H1 (cell line): Measurements from ENCODE around the gene TMTC2. TPM values are rescaled to one million over a fixed set of nuclear protein-coding genes. Genes with fewer than 3 reads are reported as not detected.

ENCODE experiments used
- CTCF ChIA-PET: fragments of 300-600 bp; sonication (Branson Sonifier 250); formaldehyde crosslinking; loops from one replicate; lab custom pipeline; 2021; ENCODE audit not compliant: partially characterized antibody; lab: Charles Lee
- POLR2A ChIA-PET: fragments of 300-600 bp; sonication (Branson Sonifier 250); formaldehyde crosslinking; loops from one replicate; lab custom pipeline; 2021; ENCODE audit warnings: inconsistent platforms; ENCODE audit not compliant: partially characterized antibody; lab: Charles Lee
- DNase-seq, 2 experiments: peaks; one replicate each; pipeline versions ENCODE4 v3.0.0 to v3.0.0-alpha.2; 2010 to 2022; ENCODE audit warnings: low spot score in 2 of 2, low read depth in 1 of 2, mixed read lengths in 1 of 2
- FAIRE-seq: peaks from 2 replicates; lab custom pipeline; 2011; peaks lifted over from hg19 to GRCh38; lab: Jason Lieb, UNC
- H2AFZ ChIP-seq: 2 replicates; pipeline ENCODE4 v1.8.1; 2012; ENCODE audit warnings: low read length, inconsistent platforms
- H2AK5ac ChIP-seq: 2 replicates; pipeline ENCODE4 v1.6.1; 2013; ENCODE audit warnings: low read depth, low read length
- H2BK120ac ChIP-seq: replicated peaks from 2 replicates; pipeline ENCODE3; 2013; ENCODE audit warnings: low read depth, low read length, inconsistent platforms
- H2BK12ac ChIP-seq: 2 replicates; pipeline ENCODE4 v1.6.1; 2013; ENCODE audit warnings: low read depth, low read length
- H2BK15ac ChIP-seq: 2 replicates; pipeline ENCODE4 v1.6.1; 2013; ENCODE audit warnings: low read length
- H2BK20ac ChIP-seq: 2 replicates; pipeline ENCODE4 v1.6.1; 2013; ENCODE audit warnings: low read length
- H2BK5ac ChIP-seq: 2 replicates; pipeline ENCODE4 v1.6.1; 2013; ENCODE audit warnings: low read depth, low read length
- H3K14ac ChIP-seq: 2 replicates; pipeline ENCODE4 v1.6.1; 2013; ENCODE audit warnings: inconsistent platforms; ENCODE audit not compliant: insufficient read length
- H3K18ac ChIP-seq: 2 replicates; pipeline ENCODE4 v1.6.1; 2013; ENCODE audit warnings: low read length; ENCODE audit errors: extremely low read depth
- H3K23ac ChIP-seq: 2 replicates; pipeline ENCODE4 v1.6.1; 2013; ENCODE audit warnings: inconsistent platforms; ENCODE audit not compliant: insufficient read length
- H3K23me2 ChIP-seq: 2 replicates; pipeline ENCODE4 v1.6.1; 2013; ENCODE audit warnings: low read depth, low read length
- H3K27ac ChIP-seq: 2 replicates; pipeline ENCODE4 v1.6.1; 2011; ENCODE audit warnings: low read depth, low read length, inconsistent platforms
- H3K27me3 ChIP-seq, 4 experiments: replicated peaks in 1 of 4; 1 replicate in 1 of 4; 2 replicates in 3 of 4; pipeline versions ENCODE4 v1.6.1 to v1.8.1; 2011 to 2013; ENCODE audit warnings: low read length in 3 of 4, mild to moderate bottlenecking in 3 of 4, inconsistent platforms in 2 of 4, mixed read lengths in 2 of 4, moderate library complexity in 1 of 4; ENCODE audit not compliant: control insufficient read depth in 3 of 4, insufficient read depth in 3 of 4; ENCODE audit errors: extremely low read depth in 1 of 4
- H3K36me3 ChIP-seq, 4 experiments: 2 replicates each; pipeline versions ENCODE4 v1.6.1 to v1.8.1; 2011 to 2013; ENCODE audit warnings: mild to moderate bottlenecking in 4 of 4, low read length in 3 of 4, moderate library complexity in 2 of 4, control low read depth in 1 of 4, inconsistent platforms in 1 of 4; ENCODE audit not compliant: insufficient read depth in 4 of 4, control insufficient read depth in 2 of 4
- H3K4ac ChIP-seq: replicated peaks from 2 replicates; pipeline ENCODE3; 2013; ENCODE audit warnings: low read length, low read depth, mixed read lengths, inconsistent platforms; ENCODE audit not compliant: insufficient read length
- H3K4me1 ChIP-seq, 4 experiments: replicated peaks in 1 of 4; 1 replicate in 1 of 4; 2 replicates in 3 of 4; pipeline versions ENCODE4 v1.6.1 to v1.8.1; 2011 to 2013; ENCODE audit warnings: low read length in 3 of 4, inconsistent platforms in 2 of 4, mixed read lengths in 1 of 4; ENCODE audit not compliant: insufficient read depth in 4 of 4, control insufficient read depth in 3 of 4
- H3K4me2 ChIP-seq, 2 experiments: 2 replicates each; pipeline versions ENCODE4 v1.6.1 to v1.8.1; 2011 to 2013; ENCODE audit warnings: low read depth in 2 of 2, low read length in 2 of 2, control low read depth in 1 of 2, inconsistent platforms in 1 of 2, mild to moderate bottlenecking in 1 of 2; ENCODE audit not compliant: insufficient read depth in 1 of 2
- H3K4me3 ChIP-seq, 4 experiments: fragments of 200-600, 300-600 bp in 1 of 4; sonication (generic), shearing (Covaris generic), sonication (Bioruptor Twin) in 1 of 4; 2 replicates each; pipeline versions ENCODE4 v1.5.1 to v1.8.1; 2011 to 2016; ENCODE audit warnings: low read length in 4 of 4, low read depth in 3 of 4, control low read depth in 2 of 4, inconsistent platforms in 2 of 4, mild to moderate bottlenecking in 2 of 4, mixed read lengths in 1 of 4, moderate library complexity in 1 of 4; ENCODE audit not compliant: insufficient read depth in 2 of 4; ENCODE audit errors: extremely low read depth in 1 of 4
- H3K56ac ChIP-seq: replicated peaks from 2 replicates; pipeline ENCODE3; 2013; ENCODE audit warnings: low read depth, mild to moderate bottlenecking, mixed read lengths, low read length, inconsistent platforms; ENCODE audit not compliant: insufficient read length
- H3K79me1 ChIP-seq: 2 replicates; pipeline ENCODE4 v1.6.1; 2013; ENCODE audit warnings: low read depth, low read length, control low read depth
- H3K79me2 ChIP-seq, 2 experiments: 2 replicates each; pipeline versions ENCODE4 v1.6.1 to v1.8.1; 2012 to 2013; ENCODE audit warnings: low read length in 2 of 2, mild to moderate bottlenecking in 2 of 2, inconsistent platforms in 1 of 2; ENCODE audit not compliant: insufficient read depth in 2 of 2, control insufficient read depth in 1 of 2
- H3K9ac ChIP-seq, 4 experiments: replicated peaks in 1 of 4; 1 replicate in 1 of 4; 2 replicates in 3 of 4; pipeline versions ENCODE4 v1.6.1 to v1.8.1; 2011 to 2013; ENCODE audit warnings: low read depth in 3 of 4, low read length in 3 of 4, control low read depth in 2 of 4, mild to moderate bottlenecking in 2 of 4, moderate library complexity in 2 of 4, inconsistent platforms in 1 of 4; ENCODE audit errors: extremely low read depth in 1 of 4
- H3K9me3 ChIP-seq, 2 experiments: 2 replicates each; pipeline versions ENCODE4 v1.6.1 to v1.8.1; 2012 to 2013; ENCODE audit warnings: mild to moderate bottlenecking in 2 of 2, moderate library complexity in 2 of 2, control low read depth in 1 of 2, inconsistent platforms in 1 of 2, low read depth in 1 of 2, low read length in 1 of 2, mixed read lengths in 1 of 2; ENCODE audit not compliant: insufficient read depth in 2 of 2
- H4K20me1 ChIP-seq, 2 experiments: replicated peaks in 1 of 2; 2 replicates each; pipeline versions ENCODE3 to v1.8.1; 2011 to 2013; ENCODE audit warnings: inconsistent platforms in 2 of 2, low read length in 2 of 2, mild to moderate bottlenecking in 1 of 2; ENCODE audit not compliant: insufficient read depth in 2 of 2, control insufficient read depth in 1 of 2
- H4K5ac ChIP-seq: 2 replicates; pipeline ENCODE4 v1.6.1; 2013; ENCODE audit warnings: low read length, low read depth, mixed read lengths, inconsistent platforms; ENCODE audit not compliant: insufficient read length
- H4K8ac ChIP-seq: 2 replicates; pipeline ENCODE4 v1.8.0; 2013; ENCODE audit warnings: mild to moderate bottlenecking, moderate library complexity, low read length, inconsistent platforms; ENCODE audit not compliant: insufficient read depth; ENCODE audit errors: extremely low read depth
- H4K91ac ChIP-seq: replicated peaks from 2 replicates; pipeline ENCODE3; 2013; ENCODE audit warnings: low read length, mixed read lengths, inconsistent platforms; ENCODE audit not compliant: insufficient read length
- BRCA1 ChIP-seq: IDR thresholded peaks from 2 replicates; pipeline ENCODE4 v1.6.1; 2012; ENCODE audit warnings: low read depth, low read length, improper control_type of control experiment
- CTBP2 ChIP-seq: IDR thresholded peaks from 2 replicates; pipeline ENCODE4 v1.7.0; 2011; ENCODE audit warnings: borderline replicate concordance, mild to moderate bottlenecking, moderate library complexity, mixed read lengths, low read length; ENCODE audit not compliant: insufficient read depth, insufficient read length
- GTF2F1 ChIP-seq: IDR thresholded peaks from 2 replicates; pipeline ENCODE4 v1.6.1; 2012; ENCODE audit warnings: low read depth, low read length, improper control_type of control experiment, borderline replicate concordance
- HDAC6 ChIP-seq: IDR thresholded peaks from one replicate; pipeline ENCODE4 v1.7.1; 2012; ENCODE audit warnings: low read depth, mild to moderate bottlenecking, inconsistent platforms, low read length, moderate library complexity
- POLR2A ChIP-seq, 2 experiments: IDR thresholded peaks; 1 replicate in 1 of 2; 2 replicates in 1 of 2; pipeline ENCODE4 v1.6.1; 2011; ENCODE audit warnings: low read depth in 2 of 2, low read length in 2 of 2, mild to moderate bottlenecking in 2 of 2; ENCODE audit errors: control extremely low read depth in 1 of 2
- RAD21 ChIP-seq, 2 experiments: IDR thresholded peaks in 1 of 2; conservative IDR thresholded peaks in 1 of 2; 2 replicates each; pipeline ENCODE4 v1.6.1; 2011; ENCODE audit warnings: low read depth in 2 of 2, low read length in 2 of 2, improper control_type of control experiment in 1 of 2, inconsistent platforms in 1 of 2, mild to moderate bottlenecking in 1 of 2, moderate library complexity in 1 of 2
- SUZ12 ChIP-seq: fragments of 200-600 bp; sonication (generic); IDR thresholded peaks from 2 replicates; pipeline ENCODE4 v1.6.1; 2012; ENCODE audit warnings: mild to moderate bottlenecking, inconsistent platforms, low read length, moderate library complexity, mixed read lengths
- TAF7 ChIP-seq: optimal IDR thresholded peaks from 2 replicates; pipeline ENCODE3; 2011; ENCODE audit warnings: low read depth, mild to moderate bottlenecking, inconsistent platforms, low read length, moderate library complexity, borderline replicate concordance
- WGBS, 2 experiments: shearing (Covaris generic) in 1 of 2; methylation state at CpG; one replicate each; pipeline versions ENCODE4 v1.1.6 to v1.1.7; 2013 to 2015; ENCODE audit warnings: low lambda C conversion rate in 2 of 2, mixed read lengths in 2 of 2, inconsistent platforms in 1 of 2, low coverage in 1 of 2, missing lambda C conversion rate in 1 of 2; ENCODE audit not compliant: insufficient replicate concordance in 2 of 2, insufficient coverage in 1 of 2, insufficient read length in 1 of 2; ENCODE audit errors: extremely low coverage in 1 of 2, missing lambda C conversion rate in 1 of 2; 5-methylcytosine and 5-hydroxymethylcytosine counted together
- polyA plus RNA-seq, 7 experiments: library from polyadenylated mRNA; depleted of rRNA in 3 of 7; stranded (reverse) in 5 of 7; unstranded in 2 of 7; fragments of >200 nt in 5 of 7; fragments of 200-250 nt in 2 of 7; gene quantifications; 1 replicate in 5 of 7; 2 replicates in 1 of 7; 4 replicates in 1 of 7; pipeline versions ENCODE4 v1.2.1 to v1.2.3, GENCODE V29; 2011 to 2013; ENCODE audit warnings: missing spikeins in 2 of 7, mixed read lengths in 2 of 7
- total RNA-seq: library from RNA; stranded (reverse); fragmentation: NEBNext Ultra II Directional; extraction: Animal tissue kit (Norgen Biotek cat#: 25700); gene quantifications from 2 replicates; pipeline ENCODE4 v1.2.1, GENCODE V29; 2021
- TF ChIP-seq, protein P1 (sequence below): IDR thresholded peaks from 2 replicates; pipeline ENCODE4 v1.6.1; 2012; ENCODE audit warnings: low read length, inconsistent platforms

Gene TMTC2
- total and polyA plus RNA-seq, 2 of the 8 experiments (the other 6 are each of a cell fraction or from before 2014, with no cell fraction given): 2.3 to 3.9 TPM

DNA sequence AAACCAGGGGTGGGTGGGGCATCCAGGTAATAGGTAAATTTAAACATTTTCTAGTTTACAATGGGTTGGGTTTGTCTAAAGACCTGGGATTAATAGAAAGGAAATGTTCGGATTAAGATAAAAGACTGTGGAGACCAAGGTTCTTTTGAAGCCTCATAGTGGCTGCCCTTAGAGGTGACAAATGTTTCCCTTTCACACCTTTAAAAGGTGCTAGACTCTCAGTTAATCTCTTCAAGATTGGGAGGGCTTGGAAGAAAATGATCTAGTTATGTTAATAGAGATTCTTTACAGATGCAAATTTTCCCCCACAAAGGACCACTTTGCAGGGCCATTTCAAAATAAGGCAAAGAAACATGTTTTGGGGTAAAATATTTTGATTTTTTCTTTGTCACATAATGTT is 39.0 kb downstream of the TMTC2 start:
- H4K20me1 ChIP-seq: no peaks in the 10 kb centered on the region
- 100% methylated on average over 1 of the region's 1 CpG; no CpG with 5 or more reads in 1 of the 2 experiments for WGBS, 2 experiments

More for the DNA sequence above, 39.0 kb downstream of the TMTC2 start:
- no peak overlapping the region for H4K5ac ChIP-seq
- no peak overlapping the region for H3K27ac ChIP-seq
- H3K27me3 ChIP-seq: no peaks in the 10 kb centered on the region
- CTCF ChIA-PET: no interaction called here
- no peak overlapping the region for H3K9ac ChIP-seq
- no peak overlapping the region for H3K14ac ChIP-seq
- no peak overlapping the region for H3K4ac ChIP-seq
- peaks cover 0 to 7% of the 10 kb centered on the region in 2 experiments; a peak in 1 of 4 replicates for H3K9me3 ChIP-seq
- H2BK120ac ChIP-seq: no peak overlapping the region
- TF ChIP-seq POLR2A (IDR thresholded peaks at IDR 0.05; ENCODE audit: control extremely low read depth in 1 of 2, low read depth in 2 of 2, low read length in 2 of 2) (no peak), RAD21 (IDR thresholded peaks at IDR 0.05 in 1 of 2, conservative IDR thresholded peaks at IDR 0.05 in 1 of 2; ENCODE audit: low read depth in 2 of 2, low read length in 2 of 2) (no peak), SUZ12 (no peak), HDAC6 (no peak), BRCA1 (no peak), CTBP2 (no peak), GTF2F1 (no peak), TAF7 (no peak)
- TF ChIP-seq, protein P1, sequence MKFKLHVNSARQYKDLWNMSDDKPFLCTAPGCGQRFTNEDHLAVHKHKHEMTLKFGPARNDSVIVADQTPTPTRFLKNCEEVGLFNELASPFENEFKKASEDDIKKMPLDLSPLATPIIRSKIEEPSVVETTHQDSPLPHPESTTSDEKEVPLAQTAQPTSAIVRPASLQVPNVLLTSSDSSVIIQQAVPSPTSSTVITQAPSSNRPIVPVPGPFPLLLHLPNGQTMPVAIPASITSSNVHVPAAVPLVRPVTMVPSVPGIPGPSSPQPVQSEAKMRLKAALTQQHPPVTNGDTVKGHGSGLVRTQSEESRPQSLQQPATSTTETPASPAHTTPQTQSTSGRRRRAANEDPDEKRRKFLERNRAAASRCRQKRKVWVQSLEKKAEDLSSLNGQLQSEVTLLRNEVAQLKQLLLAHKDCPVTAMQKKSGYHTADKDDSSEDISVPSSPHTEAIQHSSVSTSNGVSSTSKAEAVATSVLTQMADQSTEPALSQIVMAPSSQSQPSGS: no peak
- H3K4me1 ChIP-seq: 0 out of 7 replicates have a peak, but pooled peaks cover 0 to 2% (median under 1%) of the 10 kb centered on the region in 4 experiments
- no peak overlapping the region for H2AFZ ChIP-seq
- no peaks in the 10 kb centered on the region for H3K79me2 ChIP-seq
- no peak overlapping the region for H2BK15ac ChIP-seq
- no peak overlapping the region for H2BK12ac ChIP-seq
- no peaks in the 10 kb centered on the region for H3K23me2 ChIP-seq
- no peak overlapping the region for H3K56ac ChIP-seq
- H2AK5ac ChIP-seq: no peak overlapping the region
- POLR2A ChIA-PET: no interaction called here
- peaks cover 0 to 4% (median 0%) of the 10 kb centered on the region in 4 experiments; a peak in 1 of 8 replicates for H3K36me3 ChIP-seq
- H3K18ac ChIP-seq: no peak overlapping the region
- no peaks in the 10 kb centered on the region for H3K79me1 ChIP-seq
- H3K4me2 ChIP-seq: no peak overlapping the region
- H2BK20ac ChIP-seq: no peak overlapping the region
- H3K23ac ChIP-seq: no peak overlapping the region
- H2BK5ac ChIP-seq: no peak overlapping the region
- no peak for DNase-seq
- no peak overlapping the region for H3K4me3 ChIP-seq
- no peak overlapping the region for H4K8ac ChIP-seq
- FAIRE-seq: no peak
- H4K91ac ChIP-seq: no peak overlapping the region
